A673 (cell line): ENCODE results near the gene IKZF2. TPM values are rescaled to one million over a fixed set of nuclear protein-coding genes. Genes with fewer than 3 reads are reported as not detected.

ENCODE experiments used
- BruUV-seq: library from RNA; stranded (reverse); fragments of 400-500 nt; replicated peaks from 2 replicates; lab custom pipeline; 2021; lab: Mats Ljungman, UMichigan
- CTCF ChIA-PET: fragments of 300-600 bp; sonication (Branson Sonifier 250); formaldehyde crosslinking; loops from one replicate; lab custom pipeline; 2022; ENCODE audit warnings: antibody characterized with exemption; lab: Charles Lee
- POLR2A ChIA-PET: fragments of 300-600 bp; sonication (Branson Sonifier 250); formaldehyde crosslinking; loops from one replicate; lab custom pipeline; 2022; ENCODE audit warnings: antibody characterized with exemption; ENCODE audit not compliant: low non-redundant PET; lab: Charles Lee
- DNase-seq: peaks from one replicate; pipeline ENCODE4 v3.0.0-alpha.2; 2015; ENCODE audit warnings: low spot score
- H3K27ac ChIP-seq: fragments of 200-600 bp; sonication (generic); 2 replicates; pipeline ENCODE4 v1.5.1; 2016; ENCODE audit warnings: mixed run types, low read depth, mild to moderate bottlenecking, mixed read lengths, antibody characterized with exemption, low read length; ENCODE audit not compliant: poor library complexity, severe bottlenecking
- H3K27me3 ChIP-seq: fragments of 200-600 bp; sonication (generic); replicated peaks from 2 replicates; pipeline ENCODE4 v1.6.1; 2017; ENCODE audit warnings: mixed run types, low read depth, mild to moderate bottlenecking, mixed read lengths, antibody characterized with exemption, low read length; ENCODE audit not compliant: insufficient read depth, poor library complexity
- H3K36me3 ChIP-seq: fragments of 200-600 bp; sonication (generic); 2 replicates; pipeline ENCODE4 v1.6.1; 2016; ENCODE audit warnings: mixed run types, mild to moderate bottlenecking, mixed read lengths, antibody characterized with exemption, low read length; ENCODE audit not compliant: insufficient read depth, poor library complexity, severe bottlenecking
- H3K4me1 ChIP-seq: fragments of 200-600 bp; sonication (generic); 2 replicates; pipeline ENCODE4 v1.6.1; 2017; ENCODE audit warnings: mixed run types, mild to moderate bottlenecking, mixed read lengths, antibody characterized with exemption, low read length; ENCODE audit not compliant: insufficient read depth, poor library complexity, severe bottlenecking
- H3K4me3 ChIP-seq: fragments of 200-600 bp; sonication (generic); 2 replicates; pipeline ENCODE4 v1.5.1; 2016; ENCODE audit warnings: low read depth, mixed run types, mild to moderate bottlenecking, mixed read lengths, low read length; ENCODE audit not compliant: poor library complexity, severe bottlenecking
- H3K9me3 ChIP-seq: fragments of 200-600 bp; sonication (generic); 2 replicates; pipeline ENCODE4 v1.6.1; 2016; ENCODE audit warnings: mixed run types, low read depth, mild to moderate bottlenecking, mixed read lengths, antibody characterized with exemption, low read length; ENCODE audit not compliant: poor library complexity, severe bottlenecking
- EZH2 ChIP-seq: fragments of 200-600 bp; sonication (generic); IDR thresholded peaks from 2 replicates; pipeline ENCODE4 v1.6.1; 2017; ENCODE audit warnings: borderline replicate concordance, low read depth, mild to moderate bottlenecking, mixed read lengths, antibody characterized with exemption, low read length; ENCODE audit not compliant: poor library complexity, severe bottlenecking
- intact Hi-C: fragments of 100-400 bp; cut with micrococcal nuclease; formaldehyde crosslinking; loops from one replicate; pipeline ENCODE4 v1.10.0; 2022; ENCODE audit not compliant: unreplicated experiment
- total RNA-seq: library from RNA; stranded (reverse); gene quantifications from 2 replicates; pipeline ENCODE4 v1.2.3, GENCODE V29; 2021
- TF ChIP-seq, protein P1 (sequence below): fragments of 300-800, 200-600 bp; sonication (generic); conservative IDR thresholded peaks from 2 replicates; pipeline ENCODE4 v1.5.1; 2017; ENCODE audit warnings: low read depth, mild to moderate bottlenecking, antibody characterized with exemption, low read length, moderate library complexity, mixed read lengths

Gene IKZF2
- total RNA-seq, 1 experiment from 2014 or later, result 68.6 TPM

DNA sequence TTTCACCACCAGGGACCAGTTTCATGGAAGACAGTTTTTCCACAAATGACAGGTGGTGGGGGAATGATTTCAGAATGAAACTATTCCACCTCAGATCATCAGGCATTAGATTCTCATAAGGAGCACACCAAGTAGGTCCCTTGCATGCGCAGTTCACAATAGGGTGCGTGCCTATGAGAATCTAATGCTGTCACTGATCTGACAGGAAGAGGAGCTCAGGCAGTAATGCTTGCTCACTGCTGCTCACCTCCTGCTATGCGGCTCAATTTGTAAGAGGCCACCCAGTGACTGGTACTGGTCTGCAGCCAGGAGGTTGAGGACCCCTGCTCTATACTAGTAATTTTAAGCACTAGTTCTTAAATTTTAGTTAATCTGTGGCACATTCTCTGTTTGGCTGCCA, 107.8 kb downstream of the IKZF2 start:
- H3K4me3 ChIP-seq, result no peak overlapping the region
- CTCF ChIA-PET, result no interaction called here
- H3K4me1 ChIP-seq, result no peaks in the 10 kb centered on the region
- intact Hi-C loops, result no loop called here
- no peak overlapping the region for H3K27ac ChIP-seq
- TF ChIP-seq, protein P1, sequence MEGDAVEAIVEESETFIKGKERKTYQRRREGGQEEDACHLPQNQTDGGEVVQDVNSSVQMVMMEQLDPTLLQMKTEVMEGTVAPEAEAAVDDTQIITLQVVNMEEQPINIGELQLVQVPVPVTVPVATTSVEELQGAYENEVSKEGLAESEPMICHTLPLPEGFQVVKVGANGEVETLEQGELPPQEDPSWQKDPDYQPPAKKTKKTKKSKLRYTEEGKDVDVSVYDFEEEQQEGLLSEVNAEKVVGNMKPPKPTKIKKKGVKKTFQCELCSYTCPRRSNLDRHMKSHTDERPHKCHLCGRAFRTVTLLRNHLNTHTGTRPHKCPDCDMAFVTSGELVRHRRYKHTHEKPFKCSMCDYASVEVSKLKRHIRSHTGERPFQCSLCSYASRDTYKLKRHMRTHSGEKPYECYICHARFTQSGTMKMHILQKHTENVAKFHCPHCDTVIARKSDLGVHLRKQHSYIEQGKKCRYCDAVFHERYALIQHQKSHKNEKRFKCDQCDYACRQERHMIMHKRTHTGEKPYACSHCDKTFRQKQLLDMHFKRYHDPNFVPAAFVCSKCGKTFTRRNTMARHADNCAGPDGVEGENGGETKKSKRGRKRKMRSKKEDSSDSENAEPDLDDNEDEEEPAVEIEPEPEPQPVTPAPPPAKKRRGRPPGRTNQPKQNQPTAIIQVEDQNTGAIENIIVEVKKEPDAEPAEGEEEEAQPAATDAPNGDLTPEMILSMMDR, result no peak
- no peak for TF ChIP-seq EZH2
- peaks cover 10% of the 10 kb centered on the region for H3K9me3 ChIP-seq
- no peak for DNase-seq
- BruUV-seq, result no TSS peak
- H3K27me3 ChIP-seq, result no peaks in the 10 kb centered on the region
- H3K36me3 ChIP-seq, result peaks cover 59% of the 10 kb centered on the region
- POLR2A ChIA-PET, result no interaction called here

DNA sequence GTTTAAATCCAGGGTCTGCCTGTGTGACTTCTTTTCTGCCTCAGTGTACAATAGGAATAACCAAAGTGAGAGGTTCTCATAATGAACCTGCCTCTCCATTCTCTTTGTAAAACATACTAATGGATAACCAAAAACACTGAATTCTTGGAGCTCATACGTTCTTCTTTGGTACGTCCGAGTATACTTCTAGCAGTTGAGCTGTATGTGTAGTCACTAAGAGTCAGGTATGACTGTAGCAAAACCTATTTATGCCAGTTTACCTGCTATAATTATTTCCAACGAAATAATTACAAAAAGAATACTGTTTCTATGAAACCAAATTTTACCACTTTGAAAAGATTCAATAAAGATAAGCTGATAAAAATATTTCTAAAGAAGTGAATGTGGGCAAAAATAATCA, 109.2 kb downstream of the IKZF2 start:
- Histone ChIP-seq H3K9me3 (peaks cover 10% of the 10 kb centered on the region), H3K27ac (no peak overlapping the region), H3K4me3 (no peak overlapping the region), H3K4me1 (peaks cover 12% of the 10 kb centered on the region), H3K36me3 (peaks cover 56% of the 10 kb centered on the region), H3K27me3 (no peaks in the 10 kb centered on the region)
- CTCF ChIA-PET, result no interaction called here
- POLR2A ChIA-PET, result no interaction called here
- intact Hi-C loops, result no loop called here
- DNase-seq, result no peak
- TF ChIP-seq, protein P1, result no peak
- TF ChIP-seq EZH2, result no peak
- no TSS peak for BruUV-seq

DNA sequence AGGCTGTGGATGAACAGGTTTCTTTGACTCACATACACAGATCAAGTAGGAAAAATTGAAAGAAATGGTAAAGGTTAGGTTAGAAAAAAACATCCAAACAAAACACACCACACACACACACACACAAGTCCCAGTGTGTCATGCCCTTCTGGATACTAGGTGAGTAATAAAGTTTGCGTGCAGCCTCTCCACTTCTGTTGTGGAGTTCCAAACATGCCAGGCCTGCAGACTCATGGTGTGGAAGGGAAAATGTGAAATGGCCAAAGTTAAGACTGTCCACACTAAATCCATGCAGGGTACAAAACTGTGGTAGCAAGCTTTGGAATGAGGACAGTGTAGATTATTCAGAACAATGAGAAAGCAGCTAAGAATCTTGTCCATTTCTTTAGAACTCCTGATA, 114.6 kb downstream of the IKZF2 start:
- H3K9me3 ChIP-seq, result no peaks in the 10 kb centered on the region
- ChIA-PET CTCF (no interaction called here), POLR2A (no interaction called here)
- H3K27me3 ChIP-seq, result no peaks in the 10 kb centered on the region
- no peak overlapping the region for H3K4me3 ChIP-seq
- H3K4me1 ChIP-seq, result peaks cover 13% of the 10 kb centered on the region
- no TSS peak for BruUV-seq
- peaks cover 16% of the 10 kb centered on the region for H3K36me3 ChIP-seq
- no peak for TF ChIP-seq EZH2
- TF ChIP-seq, protein P1, result no peak
- no peak overlapping the region for H3K27ac ChIP-seq
- DNase-seq, result no peak
- intact Hi-C loops, result no loop called here
